ENCODE data around the gene CXCL10.
"Not testable (repeated sequence)": the region's sequence is repeated elsewhere in the genome, so short reads cannot be mapped to it uniquely, and the experiment has no call there.

Gene CXCL10

GRCh38 chr4:75998525-75999147 is 24.7 kb downstream of the CXCL10 start:
- not testable (repeated sequence) for H3K9ac ChIP-seq (ENCODE audit: low read depth in 1 of 2, low read length in 2 of 2); H3K36me3 ChIP-seq (ENCODE audit: control insufficient read depth in 2 of 2, insufficient read depth in 2 of 2, low read length in 2 of 2); H3K4me3 ChIP-seq (ENCODE audit: low read length in 2 of 2); H3K9me3 ChIP-seq (ENCODE audit: control insufficient read depth in 2 of 2, low read length in 2 of 2); H3K27ac ChIP-seq (ENCODE audit: low read depth in 2 of 2, low read length in 2 of 2); H3K27me3 ChIP-seq (ENCODE audit: control insufficient read depth in 2 of 2, insufficient read depth in 2 of 2, low read length in 2 of 2); H3K4me1 ChIP-seq (ENCODE audit: control insufficient read depth in 2 of 2, insufficient read depth in 2 of 2, low read length in 2 of 2)

GRCh38 chr4:75997946-75998345 is 25.4 kb downstream of the CXCL10 start:
- H3K27me3 ChIP-seq (ENCODE audit: control insufficient read depth in 2 of 2, insufficient read depth in 2 of 2, low read length in 2 of 2) = no peaks in the 10 kb centered on the region
- H3K36me3 ChIP-seq (ENCODE audit: control insufficient read depth in 2 of 2, insufficient read depth in 2 of 2, low read length in 2 of 2) = no peaks in the 10 kb centered on the region
- no peaks in the 10 kb centered on the region for H3K4me1 ChIP-seq (ENCODE audit: control insufficient read depth in 2 of 2, insufficient read depth in 2 of 2, low read length in 2 of 2)
- no peak overlapping the region for H3K9ac ChIP-seq (ENCODE audit: low read depth in 1 of 2, low read length in 2 of 2)
- no peaks in the 10 kb centered on the region for H3K9me3 ChIP-seq (ENCODE audit: control insufficient read depth in 2 of 2, low read length in 2 of 2)
- H3K27ac ChIP-seq (ENCODE audit: low read depth in 2 of 2, low read length in 2 of 2) = no peak overlapping the region
- H3K4me3 ChIP-seq (ENCODE audit: low read length in 2 of 2) = no peak overlapping the region

- Histone ChIP-seq H3K4me3 (ENCODE audit: low read length in 2 of 2) (no peak overlapping the region), H3K27me3 (ENCODE audit: control insufficient read depth in 2 of 2, insufficient read depth in 2 of 2, low read length in 2 of 2) (no peaks in the 10 kb centered on the region), H3K9ac (ENCODE audit: low read depth in 1 of 2, low read length in 2 of 2) (no peak overlapping the region), H3K36me3 (ENCODE audit: control insufficient read depth in 2 of 2, insufficient read depth in 2 of 2, low read length in 2 of 2) (no peaks in the 10 kb centered on the region), H3K4me1 (ENCODE audit: control insufficient read depth in 2 of 2, insufficient read depth in 2 of 2, low read length in 2 of 2) (no peaks in the 10 kb centered on the region), H3K27ac (ENCODE audit: low read depth in 2 of 2, low read length in 2 of 2) (no peak overlapping the region), H3K9me3 (ENCODE audit: control insufficient read depth in 2 of 2, low read length in 2 of 2) (no peaks in the 10 kb centered on the region)
These were observed 26.2 kb downstream of the CXCL10 start for GRCh38 chr4:75997081-75997480.

GRCh38 chr4:75995727-75996126 is 27.6 kb downstream of the CXCL10 start:
- H3K4me1 ChIP-seq (ENCODE audit: control insufficient read depth in 2 of 2, insufficient read depth in 2 of 2, low read length in 2 of 2) = peaks cover 0 to 2% of the 10 kb centered on the region in 2 donors
- H3K4me3 ChIP-seq (ENCODE audit: low read length in 2 of 2) = no peak overlapping the region
- H3K9me3 ChIP-seq (ENCODE audit: control insufficient read depth in 2 of 2, low read length in 2 of 2) = no peaks in the 10 kb centered on the region
- no peak overlapping the region for H3K9ac ChIP-seq (ENCODE audit: low read depth in 1 of 2, low read length in 2 of 2)
- no peak overlapping the region for H3K27ac ChIP-seq (ENCODE audit: low read depth in 2 of 2, low read length in 2 of 2)
- no peaks in the 10 kb centered on the region for H3K27me3 ChIP-seq (ENCODE audit: control insufficient read depth in 2 of 2, insufficient read depth in 2 of 2, low read length in 2 of 2)
- no peaks in the 10 kb centered on the region for H3K36me3 ChIP-seq (ENCODE audit: control insufficient read depth in 2 of 2, insufficient read depth in 2 of 2, low read length in 2 of 2)

GRCh38 chr4:75992462-75992861 is 30.8 kb downstream of the CXCL10 start:
- peaks cover 5 to 12% of the 10 kb centered on the region in 2 donors for H3K4me1 ChIP-seq (ENCODE audit: control insufficient read depth in 2 of 2, insufficient read depth in 2 of 2, low read length in 2 of 2)
- H3K9me3 ChIP-seq (ENCODE audit: control insufficient read depth in 2 of 2, low read length in 2 of 2) = no peaks in the 10 kb centered on the region
- H3K27ac ChIP-seq (ENCODE audit: low read depth in 2 of 2, low read length in 2 of 2) = no peak overlapping the region
- H3K4me3 ChIP-seq (ENCODE audit: low read length in 2 of 2) = no peak overlapping the region
- no peaks in the 10 kb centered on the region for H3K36me3 ChIP-seq (ENCODE audit: control insufficient read depth in 2 of 2, insufficient read depth in 2 of 2, low read length in 2 of 2)
- H3K27me3 ChIP-seq (ENCODE audit: control insufficient read depth in 2 of 2, insufficient read depth in 2 of 2, low read length in 2 of 2) = no peaks in the 10 kb centered on the region
- no peak overlapping the region for H3K9ac ChIP-seq (ENCODE audit: low read depth in 1 of 2, low read length in 2 of 2)

GRCh38 chr4:75989846-75990528 is 33.3 kb downstream of the CXCL10 start:
- peak overlapping the region in 1 of 2 donors; percentile 26 for H3K27ac ChIP-seq (ENCODE audit: low read depth in 2 of 2, low read length in 2 of 2)
- peak overlapping the region; percentile 69 to 80 for H3K9ac ChIP-seq (ENCODE audit: low read depth in 1 of 2, low read length in 2 of 2)
- no peaks in the 10 kb centered on the region for H3K36me3 ChIP-seq (ENCODE audit: control insufficient read depth in 2 of 2, insufficient read depth in 2 of 2, low read length in 2 of 2)
- no peaks in the 10 kb centered on the region for H3K9me3 ChIP-seq (ENCODE audit: control insufficient read depth in 2 of 2, low read length in 2 of 2)
- H3K4me1 ChIP-seq (ENCODE audit: control insufficient read depth in 2 of 2, insufficient read depth in 2 of 2, low read length in 2 of 2) = peaks cover 5 to 12% of the 10 kb centered on the region in 2 donors
- peak overlapping the region; percentile 91 to 95 for H3K4me3 ChIP-seq (ENCODE audit: low read length in 2 of 2)
- H3K27me3 ChIP-seq (ENCODE audit: control insufficient read depth in 2 of 2, insufficient read depth in 2 of 2, low read length in 2 of 2) = no peaks in the 10 kb centered on the region

- H3K9ac ChIP-seq (ENCODE audit: low read depth in 1 of 2, low read length in 2 of 2) = no peak overlapping the region
- H3K36me3 ChIP-seq (ENCODE audit: control insufficient read depth in 2 of 2, insufficient read depth in 2 of 2, low read length in 2 of 2) = peaks cover 9 to 15% of the 10 kb centered on the region in 2 donors
- no peak overlapping the region for H3K4me3 ChIP-seq (ENCODE audit: low read length in 2 of 2)
- no peaks in the 10 kb centered on the region for H3K27me3 ChIP-seq (ENCODE audit: control insufficient read depth in 2 of 2, insufficient read depth in 2 of 2, low read length in 2 of 2)
- H3K9me3 ChIP-seq (ENCODE audit: control insufficient read depth in 2 of 2, low read length in 2 of 2) = no peaks in the 10 kb centered on the region
- peaks cover 5 to 10% of the 10 kb centered on the region in 2 donors for H3K4me1 ChIP-seq (ENCODE audit: control insufficient read depth in 2 of 2, insufficient read depth in 2 of 2, low read length in 2 of 2)
- H3K27ac ChIP-seq (ENCODE audit: low read depth in 2 of 2, low read length in 2 of 2) = no peak overlapping the region
These were observed 38.2 kb downstream of the CXCL10 start for GRCh38 chr4:75985116-75985515.

- H3K27ac ChIP-seq (ENCODE audit: low read depth in 2 of 2, low read length in 2 of 2) = no peak overlapping the region
- no peaks in the 10 kb centered on the region for H3K9me3 ChIP-seq (ENCODE audit: control insufficient read depth in 2 of 2, low read length in 2 of 2)
- H3K4me3 ChIP-seq (ENCODE audit: low read length in 2 of 2) = no peak overlapping the region
- H3K4me1 ChIP-seq (ENCODE audit: control insufficient read depth in 2 of 2, insufficient read depth in 2 of 2, low read length in 2 of 2) = no peaks in the 10 kb centered on the region
- no peaks in the 10 kb centered on the region for H3K27me3 ChIP-seq (ENCODE audit: control insufficient read depth in 2 of 2, insufficient read depth in 2 of 2, low read length in 2 of 2)
- no peak overlapping the region for H3K9ac ChIP-seq (ENCODE audit: low read depth in 1 of 2, low read length in 2 of 2)
- peaks cover 41 to 43% of the 10 kb centered on the region in 2 donors for H3K36me3 ChIP-seq (ENCODE audit: control insufficient read depth in 2 of 2, insufficient read depth in 2 of 2, low read length in 2 of 2)
These were observed 42.7 kb downstream of the CXCL10 start for GRCh38 chr4:75980576-75980975.

- H3K36me3 ChIP-seq (ENCODE audit: control insufficient read depth in 2 of 2, insufficient read depth in 2 of 2, low read length in 2 of 2) = peaks cover 56 to 69% of the 10 kb centered on the region in 2 donors
- no peak overlapping the region for H3K4me3 ChIP-seq (ENCODE audit: low read length in 2 of 2)
- H3K4me1 ChIP-seq (ENCODE audit: control insufficient read depth in 2 of 2, insufficient read depth in 2 of 2, low read length in 2 of 2) = no peaks in the 10 kb centered on the region
- no peaks in the 10 kb centered on the region for H3K9me3 ChIP-seq (ENCODE audit: control insufficient read depth in 2 of 2, low read length in 2 of 2)
- no peaks in the 10 kb centered on the region for H3K27me3 ChIP-seq (ENCODE audit: control insufficient read depth in 2 of 2, insufficient read depth in 2 of 2, low read length in 2 of 2)
- no peak overlapping the region for H3K9ac ChIP-seq (ENCODE audit: low read depth in 1 of 2, low read length in 2 of 2)
- no peak overlapping the region for H3K27ac ChIP-seq (ENCODE audit: low read depth in 2 of 2, low read length in 2 of 2)
These were observed 47.1 kb downstream of the CXCL10 start for GRCh38 chr4:75976177-75976576.

- peaks cover 62 to 79% of the 10 kb centered on the region in 2 donors for H3K36me3 ChIP-seq (ENCODE audit: control insufficient read depth in 2 of 2, insufficient read depth in 2 of 2, low read length in 2 of 2)
These were observed 49.5 kb downstream of the CXCL10 start for GRCh38 chr4:75973766-75974165.

More at GRCh38 chr4:75973766-75974165, 49.5 kb downstream of the CXCL10 start:
- H3K27me3 ChIP-seq (ENCODE audit: control insufficient read depth in 2 of 2, insufficient read depth in 2 of 2, low read length in 2 of 2) = no peaks in the 10 kb centered on the region
- no peaks in the 10 kb centered on the region for H3K4me1 ChIP-seq (ENCODE audit: control insufficient read depth in 2 of 2, insufficient read depth in 2 of 2, low read length in 2 of 2)
- no peak overlapping the region for H3K9ac ChIP-seq (ENCODE audit: low read depth in 1 of 2, low read length in 2 of 2)
- H3K9me3 ChIP-seq (ENCODE audit: control insufficient read depth in 2 of 2, low read length in 2 of 2) = no peaks in the 10 kb centered on the region
- no peak overlapping the region for H3K27ac ChIP-seq (ENCODE audit: low read depth in 2 of 2, low read length in 2 of 2)
- no peak overlapping the region for H3K4me3 ChIP-seq (ENCODE audit: low read length in 2 of 2)

Measured in mucosa of rectum (tissue), 2 donors.